Sigmoid colon (tissue), 7 donors: ENCODE measurements around the gene SLFN12L. TPM values are rescaled to one million over a fixed set of nuclear protein-coding genes. Genes with fewer than 3 reads are reported as not detected.
"Not testable (repeated sequence)": the region's sequence is repeated elsewhere in the genome, so short reads cannot be mapped to it uniquely, and the experiment has no call there.

Source experiments
- DNase-seq: peaks from one replicate; pipeline ENCODE4 v3.0.0-alpha.2; 2019
- H3K27ac ChIP-seq, 4 donors: fragments of 200-600 bp; sonication (generic); one replicate each; pipeline ENCODE4 v1.5.1; 2016 to 2019; ENCODE audit warnings: mild to moderate bottlenecking in 1 of 4
- H3K27me3 ChIP-seq, 3 donors: fragments of 200-600 bp; sonication (generic); one replicate each; pipeline ENCODE4 v1.5.1; 2019; ENCODE audit warnings: mild to moderate bottlenecking in 1 of 3
- H3K36me3 ChIP-seq, 4 donors: fragments of 200-600 bp; sonication (generic); one replicate each; pipeline ENCODE4 v1.5.1; 2016 to 2019
- H3K4me1 ChIP-seq, 4 donors: fragments of 200-600 bp; sonication (generic); one replicate each; pipeline ENCODE4 v1.5.1; 2017 to 2019
- H3K4me3 ChIP-seq, 4 donors: fragments of 200-600 bp; sonication (generic); one replicate each; pipeline ENCODE4 v1.5.1; 2017 to 2019; ENCODE audit warnings: mild to moderate bottlenecking in 2 of 4, moderate library complexity in 1 of 4
- H3K9me3 ChIP-seq, 4 donors: fragments of 200-600 bp in 3 of 4; sonication (generic) in 3 of 4; one replicate each; pipeline versions ENCODE4 v1.5.1 to v1.6.1; 2013 to 2019
- EP300 ChIP-seq, 4 donors: sonication (generic); formaldehyde crosslinking; IDR thresholded peaks; one replicate each; pipeline ENCODE4 v1.6.1; 2017; ENCODE audit warnings: antibody characterized with exemption in 4 of 4
- POLR2A ChIP-seq, 2 donors: fragments of 450-650 bp; IDR thresholded peaks; one replicate each; pipeline ENCODE4 v1.6.1; 2016; ENCODE audit warnings: antibody characterized with exemption in 2 of 2, mild to moderate bottlenecking in 2 of 2, moderate library complexity in 2 of 2
- POLR2AphosphoS5 ChIP-seq, 4 donors: sonication (generic); formaldehyde crosslinking; IDR thresholded peaks; one replicate each; pipeline ENCODE4 v1.6.1; 2017; ENCODE audit warnings: antibody characterized with exemption in 4 of 4
- WGBS, 2 donors: extraction: QIAGEN DNeasy Blood & Tissue Kit; methylation state at CpG; one replicate each; pipeline ENCODE4 v1.1.7; 2013; 5-methylcytosine and 5-hydroxymethylcytosine counted together
- intact Hi-C: fragments of 100-400 bp; cut with DNase I; formaldehyde crosslinking; loops from one replicate; pipeline ENCODE4 v1.15.1; 2023
- polyA plus RNA-seq, 3 donors: library from polyadenylated mRNA; stranded (reverse); fragments of 200-250 nt; gene quantifications; one replicate each; pipeline ENCODE4 v1.2.3, GENCODE V29; 2013
- total RNA-seq, 4 donors: library from RNA; depleted of rRNA; stranded (reverse); fragments of >200 nt; gene quantifications; one replicate each; pipeline ENCODE4 v1.1.0, GENCODE V29; 2016
- TF ChIP-seq, protein P1 (sequence below), 4 experiments: fragments of 450-650 bp in 3 of 4; fragments of 200-600 bp in 1 of 4; IDR thresholded peaks; one replicate each; pipeline ENCODE4 v1.5.1; 2016 to 2019; ENCODE audit warnings: antibody characterized with exemption in 4 of 4, mild to moderate bottlenecking in 3 of 4, moderate library complexity in 2 of 4
- donor health status: healthy with polysubstance abuse.
- donor health status: Bipolar disorder and iron deficiency.
- donor health status: healthy.

Gene SLFN12L
- total and polyA plus RNA-seq, 7 donors, result 0.27 to 1.9 (median 0.71) TPM; not detected in 2

GRCh38 chr17:35514564-35514963, 22.9 kb downstream of the SLFN12L start:
- DNase-seq, result no peak
- Histone ChIP-seq H3K4me1 (no peaks in the 10 kb centered on the region), H3K4me3 (no peak overlapping the region), H3K27me3 (peaks cover 0 to 40% (median 12%) of the 10 kb centered on the region in 3 donors), H3K9me3 (no peaks in the 10 kb centered on the region), H3K36me3 (no peaks in the 10 kb centered on the region), H3K27ac (no peak overlapping the region)
- TF ChIP-seq EP300 (IDR thresholded peaks at IDR 0.05) (no peak), POLR2AphosphoS5 (IDR thresholded peaks at IDR 0.05) (no peak), POLR2A (IDR thresholded peaks at IDR 0.05) (no peak)
- TF ChIP-seq, protein P1, sequence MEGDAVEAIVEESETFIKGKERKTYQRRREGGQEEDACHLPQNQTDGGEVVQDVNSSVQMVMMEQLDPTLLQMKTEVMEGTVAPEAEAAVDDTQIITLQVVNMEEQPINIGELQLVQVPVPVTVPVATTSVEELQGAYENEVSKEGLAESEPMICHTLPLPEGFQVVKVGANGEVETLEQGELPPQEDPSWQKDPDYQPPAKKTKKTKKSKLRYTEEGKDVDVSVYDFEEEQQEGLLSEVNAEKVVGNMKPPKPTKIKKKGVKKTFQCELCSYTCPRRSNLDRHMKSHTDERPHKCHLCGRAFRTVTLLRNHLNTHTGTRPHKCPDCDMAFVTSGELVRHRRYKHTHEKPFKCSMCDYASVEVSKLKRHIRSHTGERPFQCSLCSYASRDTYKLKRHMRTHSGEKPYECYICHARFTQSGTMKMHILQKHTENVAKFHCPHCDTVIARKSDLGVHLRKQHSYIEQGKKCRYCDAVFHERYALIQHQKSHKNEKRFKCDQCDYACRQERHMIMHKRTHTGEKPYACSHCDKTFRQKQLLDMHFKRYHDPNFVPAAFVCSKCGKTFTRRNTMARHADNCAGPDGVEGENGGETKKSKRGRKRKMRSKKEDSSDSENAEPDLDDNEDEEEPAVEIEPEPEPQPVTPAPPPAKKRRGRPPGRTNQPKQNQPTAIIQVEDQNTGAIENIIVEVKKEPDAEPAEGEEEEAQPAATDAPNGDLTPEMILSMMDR (IDR thresholded peaks at IDR 0.05), result no peak
- WGBS, 2 donors, result 23 to 64% methylated on average over 2 of the region's 2 CpGs
- intact Hi-C loops, result no loop called here

GRCh38 chr17:35510052-35510451, 27.4 kb downstream of the SLFN12L start:
- H3K4me3 ChIP-seq, result no peak overlapping the region
- H3K9me3 ChIP-seq, result no peaks in the 10 kb centered on the region
- intact Hi-C loops, result no loop called here
- no peaks in the 10 kb centered on the region for H3K4me1 ChIP-seq
- DNase-seq, result no peak
- H3K36me3 ChIP-seq, result no peaks in the 10 kb centered on the region
- no peak overlapping the region for H3K27ac ChIP-seq
- TF ChIP-seq, protein P1 (IDR thresholded peaks at IDR 0.05), result no peak
- WGBS, 2 donors, result 90 to 91% methylated on average over 2 of the region's 2 CpGs
- H3K27me3 ChIP-seq, result peaks cover 0 to 41% (median 5%) of the 10 kb centered on the region in 3 donors

GRCh38 chr17:35507714-35508113, 29.8 kb downstream of the SLFN12L start:
- H3K9me3 ChIP-seq, H3K36me3 ChIP-seq, intact Hi-C loops, DNase-seq, H3K27ac ChIP-seq, H3K4me3 ChIP-seq, H3K4me1 ChIP-seq: not testable (repeated sequence)
- WGBS, 2 donors, result 75 to 83% methylated on average over 3 of the region's 3 CpGs
- H3K27me3 ChIP-seq, result peaks cover 0 to 31% (median 0%) of the 10 kb centered on the region in 3 donors

DNA sequence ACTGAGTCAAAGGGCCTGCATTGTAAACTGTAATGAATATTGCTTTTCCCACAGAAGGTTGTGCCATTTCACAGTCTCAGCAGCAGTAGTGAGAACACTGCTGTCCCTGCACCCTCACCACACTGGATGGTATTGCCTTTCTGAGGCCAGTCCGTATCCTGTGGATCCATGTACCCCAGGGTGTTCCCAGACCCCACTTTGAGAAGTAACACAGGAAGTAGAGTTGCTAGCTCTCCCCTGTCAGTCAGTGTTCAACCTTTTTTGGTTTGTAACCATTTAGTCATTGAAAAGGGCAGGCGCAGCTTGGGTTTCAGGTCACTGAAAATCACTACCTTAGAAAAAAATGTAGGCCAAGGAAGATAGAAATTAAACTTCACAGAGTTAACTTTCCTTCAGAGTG, 37.9 kb downstream of the SLFN12L start:
- peaks cover 36 to 82% (median 63%) of the 10 kb centered on the region in 3 donors for H3K27me3 ChIP-seq
- intact Hi-C loops, result no loop called here
- no peak for TF ChIP-seq EP300 (IDR thresholded peaks at IDR 0.05)
- TF ChIP-seq POLR2AphosphoS5 (IDR thresholded peaks at IDR 0.05), result no peak
- TF ChIP-seq POLR2A (IDR thresholded peaks at IDR 0.05), result no peak
- TF ChIP-seq, protein P1 (IDR thresholded peaks at IDR 0.05), result no peak
- WGBS, 2 donors, result 48 to 79% methylated on average over 2 of the region's 2 CpGs
- H3K9me3 ChIP-seq, result no peaks in the 10 kb centered on the region
- no peaks in the 10 kb centered on the region for H3K36me3 ChIP-seq
- H3K4me1 ChIP-seq, result peaks cover 0 to 14% (median 10%) of the 10 kb centered on the region in 4 donors
- H3K4me3 ChIP-seq, result no peak overlapping the region
- H3K27ac ChIP-seq, result no peak overlapping the region
- DNase-seq, result no peak

DNA sequence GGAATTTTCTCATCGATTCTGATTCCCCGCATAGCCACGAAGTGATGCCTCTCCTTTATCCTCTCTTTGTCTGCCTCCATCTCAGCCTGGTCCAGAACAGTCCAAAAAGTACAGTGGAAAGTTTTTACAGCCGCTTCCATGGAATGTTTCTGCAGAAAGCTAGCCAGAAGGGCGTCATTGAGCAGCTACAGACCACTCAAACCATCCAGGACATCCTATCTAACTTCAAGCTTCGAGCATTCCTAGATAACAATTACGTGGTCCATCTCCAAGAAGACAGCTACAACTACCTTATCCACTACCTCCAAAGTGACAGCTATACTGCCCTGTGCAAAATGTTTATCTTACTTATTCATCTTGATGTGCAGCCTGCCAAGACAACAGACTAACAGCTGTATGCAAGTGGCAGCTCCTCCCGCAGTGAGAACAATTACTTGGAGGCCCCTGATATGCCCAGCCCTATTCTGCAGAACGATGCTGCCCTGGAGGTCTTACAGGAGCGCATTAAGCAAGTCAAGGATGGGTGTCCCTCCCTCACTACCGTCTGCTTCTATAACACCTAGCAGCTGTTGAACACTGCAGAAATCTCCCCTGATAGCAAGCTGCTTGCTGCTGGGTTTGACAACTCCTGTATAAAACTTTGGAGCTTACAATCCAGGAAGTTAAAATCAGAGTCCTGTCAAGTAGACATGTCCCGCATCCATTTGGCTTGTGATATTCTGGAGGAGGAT, 38.9 kb downstream of the SLFN12L start:
- peaks cover 40 to 90% (median 72%) of the 10 kb centered on the region in 3 donors for H3K27me3 ChIP-seq
- peaks cover 0 to 14% (median 10%) of the 10 kb centered on the region in 4 donors for H3K4me1 ChIP-seq
- no peak for DNase-seq
- H3K4me3 ChIP-seq, result no peak overlapping the region
- no peaks in the 10 kb centered on the region for H3K36me3 ChIP-seq
- TF ChIP-seq POLR2A (IDR thresholded peaks at IDR 0.05), result no peak
- no peak for TF ChIP-seq EP300 (IDR thresholded peaks at IDR 0.05)
- TF ChIP-seq POLR2AphosphoS5 (IDR thresholded peaks at IDR 0.05), result no peak
- TF ChIP-seq, protein P1 (IDR thresholded peaks at IDR 0.05), result no peak
- WGBS, 2 donors, result 24 to 36% methylated on average over 12 of the region's 12 CpGs
- H3K9me3 ChIP-seq, result no peaks in the 10 kb centered on the region
- intact Hi-C loops, result no loop called here
- no peak overlapping the region for H3K27ac ChIP-seq
